NCI-H1092 treated with DMSO at 0.1 percent for 48 hours (cell line): ENCODE results near the gene ALMS1.
"Not testable (repeated sequence)": the region's sequence is repeated elsewhere in the genome, so short reads cannot be mapped to it uniquely, and the experiment has no call there.

Experiments used
- DNase-seq: peaks from one replicate; lab custom pipeline; 2025; lab: John Stamatoyannopoulos, UW

ALMS1 gene

GRCh38 chr2:73385504-73386341, at the start of gene ALMS1:
ALMS1 (plus strand) TSS chr2:73385836; CDS start chr2:73385869, 33 bp downstream.
- DNase-seq, result peak; percentile 74

- no peak for DNase-seq
Observed at GRCh38 chr2:73337828-73338227, 47.8 kb upstream of the ALMS1 start.

GRCh38 chr2:73339201-73339600, 46.4 kb upstream of the ALMS1 start:
- DNase-seq, result no peak

GRCh38 chr2:73341039-73341438, 44.6 kb upstream of the ALMS1 start:
- no peak for DNase-seq

GRCh38 chr2:73343992-73344391, 41.6 kb upstream of the ALMS1 start:
- no peak for DNase-seq

- DNase-seq, result not testable (repeated sequence)
Observed at GRCh38 chr2:73344747-73345146, 40.9 kb upstream of the ALMS1 start.

- no peak for DNase-seq
Observed at GRCh38 chr2:73350035-73350691, 35.5 kb upstream of the ALMS1 start.

- no peak for DNase-seq
Observed at GRCh38 chr2:73356097-73356496, 29.5 kb upstream of the ALMS1 start.

GRCh38 chr2:73359915-73360697, 25.5 kb upstream of the ALMS1 start:
- peak; percentile 5 for DNase-seq

GRCh38 chr2:73366060-73366459, 19.6 kb upstream of the ALMS1 start:
- no peak for DNase-seq

GRCh38 chr2:73368781-73369180, 16.9 kb upstream of the ALMS1 start:
- DNase-seq, result no peak

- DNase-seq, result no peak
Observed at GRCh38 chr2:73370348-73370747, 15.3 kb upstream of the ALMS1 start.

- no peak for DNase-seq
Observed at GRCh38 chr2:73373344-73373743, 12.3 kb upstream of the ALMS1 start.

GRCh38 chr2:73374269-73374668, 11.4 kb upstream of the ALMS1 start:
- no peak for DNase-seq

- no peak for DNase-seq
Observed at GRCh38 chr2:73376681-73377080, 9.0 kb upstream of the ALMS1 start.

- DNase-seq, result no peak
Observed at GRCh38 chr2:73383036-73383435, 2.6 kb upstream of the ALMS1 start.

- DNase-seq, result no peak
Observed at GRCh38 chr2:73385123-73385503, 523 bp upstream of the ALMS1 start.

GRCh38 chr2:73386342-73386868, 769 bp downstream of the ALMS1 start:
- peak; percentile 51 for DNase-seq

GRCh38 chr2:73386894-73387636, 1.4 kb downstream of the ALMS1 start:
- DNase-seq, result no peak

GRCh38 chr2:73402386-73403103, 16.9 kb downstream of the ALMS1 start:
- no peak for DNase-seq

GRCh38 chr2:73403237-73403636, 17.6 kb downstream of the ALMS1 start:
- DNase-seq, result no peak
